22Rv1 (cell line): ENCODE measurements around the gene PGC.

Experiments used
- H3K27ac ChIP-seq: fragments of 450-650 bp; 2 replicates; pipeline ENCODE4 v1.5.1; 2017
- CTCF ChIP-seq: fragments of 450-650 bp; IDR thresholded peaks from 2 replicates; pipeline ENCODE4 v1.5.1; 2017; ENCODE audit warnings: mild to moderate bottlenecking
- ZFX ChIP-seq: fragments of 450-650 bp; IDR thresholded peaks from 2 replicates; pipeline ENCODE4 v1.6.1; 2017; ENCODE audit warnings: antibody characterized with exemption, borderline replicate concordance

Gene PGC

DNA sequence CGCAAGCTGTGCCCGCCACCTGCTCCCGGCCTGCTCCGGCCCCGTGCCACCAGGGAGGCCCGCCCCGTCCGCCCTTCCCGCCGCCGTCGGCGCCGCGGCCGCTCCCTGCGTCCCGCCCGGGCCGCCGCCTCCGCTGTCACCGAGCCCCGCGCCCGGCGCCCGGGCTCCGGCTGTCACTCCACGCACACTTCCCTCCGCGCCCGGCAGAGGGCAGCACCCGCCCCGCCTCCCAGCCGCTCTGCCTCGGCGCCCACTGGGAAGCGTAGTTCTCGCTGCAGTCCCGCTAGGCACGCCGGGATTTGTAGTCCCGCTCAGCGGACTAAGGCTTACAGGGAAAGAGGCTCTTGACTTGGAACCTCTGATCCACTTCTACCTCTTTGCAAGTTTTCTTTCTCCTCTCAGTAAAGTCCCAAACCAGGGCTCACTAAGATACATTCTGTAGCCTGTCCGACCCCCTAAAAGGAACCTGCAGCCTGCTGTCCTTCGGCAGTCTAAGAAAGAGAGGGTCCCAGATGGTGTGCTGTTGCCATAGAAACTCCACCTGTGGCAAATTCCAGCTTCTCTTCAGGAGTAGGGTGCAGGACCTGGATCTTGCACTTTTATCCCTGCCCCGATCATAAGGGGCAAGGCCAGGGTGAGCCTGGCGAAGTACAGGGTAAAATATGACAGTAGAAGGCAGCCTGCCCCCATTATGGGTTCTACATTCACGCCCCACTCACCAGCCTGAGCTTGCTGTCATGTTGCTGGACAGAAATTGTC is 11.6 kb downstream of the PGC start, which contains the start of gene TFEB:
Gene TFEB, minus strand, starts transcription at position 182 of the 759 bp plus-strand sequence. CDS start 44,395 bp downstream, outside the sequence.
- TF ChIP-seq CTCF (peak; percentile 99), ZFX (no peak)
- peak within 1 kb of the TSS; percentile 75 for H3K27ac ChIP-seq

- H3K27ac ChIP-seq, result peak overlapping the region; percentile 75
- TF ChIP-seq CTCF (no peak), ZFX (no peak)
Observed at GRCh38 chr6:41734666-41735426, 12.4 kb downstream of the PGC start.

DNA sequence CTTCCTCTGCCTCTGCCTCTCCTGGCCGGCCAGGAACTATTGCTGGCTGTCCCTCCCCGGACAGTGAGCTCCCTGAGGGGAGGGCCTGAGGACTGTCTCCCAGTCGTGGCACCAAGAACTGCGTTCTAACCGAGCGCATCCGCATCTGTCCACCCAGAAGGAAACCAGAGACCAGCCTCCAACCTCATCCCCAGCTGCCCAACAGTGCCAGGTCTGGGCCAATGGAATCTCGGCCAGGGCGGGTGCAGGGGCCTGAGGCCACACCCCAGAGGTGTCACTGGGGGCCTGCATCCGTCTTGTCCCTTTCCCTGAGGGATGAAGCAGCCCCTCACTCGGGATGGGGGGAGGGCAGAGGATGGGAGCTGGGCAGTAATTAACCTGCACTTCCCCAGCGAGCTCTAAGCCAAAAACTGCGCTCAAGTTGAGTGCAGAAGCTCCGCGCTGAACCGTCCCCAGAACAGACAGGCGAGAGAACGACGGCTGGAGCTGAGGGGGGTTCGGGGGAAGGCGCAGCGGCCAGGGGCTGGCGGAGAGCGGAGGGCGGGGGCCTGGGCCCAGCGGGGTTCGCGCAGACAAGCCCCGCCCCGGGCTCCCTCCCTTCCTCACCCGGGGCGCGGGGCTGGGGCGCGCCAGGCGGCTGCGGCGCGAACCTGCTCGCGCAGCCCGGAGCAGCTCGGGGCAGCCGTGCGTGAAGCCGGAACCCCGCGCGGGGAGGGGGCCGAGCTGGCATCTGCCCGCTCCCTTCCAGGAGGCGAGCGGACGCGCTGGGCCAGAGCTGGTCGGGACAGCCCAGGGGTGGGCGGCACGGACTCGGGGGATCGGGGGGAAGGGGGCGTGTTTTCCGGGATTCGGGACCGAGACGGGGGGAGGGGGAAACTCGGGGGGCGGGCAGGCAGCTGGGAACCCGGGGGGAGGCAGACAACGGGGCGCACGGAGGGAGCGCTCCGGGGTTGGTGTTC is 13.2 kb downstream of the PGC start:
- TF ChIP-seq CTCF (no peak), ZFX (no peak)
- no peak overlapping the region for H3K27ac ChIP-seq

GRCh38 chr6:41733360-41733706 is 13.9 kb downstream of the PGC start:
- no peak for TF ChIP-seq CTCF
- TF ChIP-seq ZFX, result no peak
- no peak overlapping the region for H3K27ac ChIP-seq

- TF ChIP-seq CTCF (no peak), ZFX (no peak)
- H3K27ac ChIP-seq, result no peak overlapping the region
Observed at GRCh38 chr6:41732591-41733359, 14.4 kb downstream of the PGC start.

DNA sequence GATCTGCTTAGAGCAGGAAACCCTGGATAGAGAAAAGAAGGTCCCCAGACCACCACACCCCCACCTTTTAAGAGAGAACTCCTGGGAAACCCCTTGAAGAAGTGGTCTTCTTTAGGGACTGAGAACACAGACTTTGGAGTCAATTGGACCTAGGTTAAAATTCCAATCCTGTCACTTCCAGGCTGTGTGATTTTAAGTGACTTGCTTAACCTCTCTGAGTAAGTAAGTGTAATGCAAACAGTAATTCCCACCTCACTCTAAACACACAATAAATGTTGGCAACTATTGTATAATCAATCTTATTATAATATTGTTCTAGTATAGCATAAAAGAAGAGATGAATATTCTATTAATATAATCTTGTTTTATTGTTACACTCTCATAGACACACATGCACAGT is 15.0 kb downstream of the PGC start:
- H3K27ac ChIP-seq, result no peak overlapping the region
- no peak for TF ChIP-seq ZFX
- no peak for TF ChIP-seq CTCF
